Progenitor cell of endocrine pancreas (in vitro differentiated cells): ENCODE data around the gene MLPH. TPM values are rescaled to one million over a fixed set of nuclear protein-coding genes. Genes with fewer than 3 reads are reported as not detected.

Experiments used
- DNase-seq: peaks from one replicate; pipeline ENCODE4 v3.0.0; 2021; ENCODE audit warnings: low spot score; ENCODE audit not compliant: unreplicated experiment
- H3K27ac Mint-ChIP-seq: 2 replicates; pipeline ENCODE4 v1.8.0; 2021; ENCODE audit warnings: mild to moderate bottlenecking, moderate library complexity, mixed read lengths
- H3K27me3 Mint-ChIP-seq: 2 replicates; pipeline ENCODE4 v1.8.0; 2021; ENCODE audit warnings: mixed read lengths
- H3K36me3 Mint-ChIP-seq: 2 replicates; pipeline ENCODE4 v1.8.0; 2022; ENCODE audit warnings: mixed read lengths; ENCODE audit not compliant: insufficient read depth
- H3K4me1 Mint-ChIP-seq: 2 replicates; pipeline ENCODE4 v1.8.0; 2021; ENCODE audit warnings: low read depth, mixed read lengths
- H3K4me3 Mint-ChIP-seq: 2 replicates; pipeline ENCODE4 v1.8.0; 2021; ENCODE audit warnings: low read depth, mild to moderate bottlenecking, moderate library complexity, mixed read lengths
- H3K9me3 Mint-ChIP-seq: 2 replicates; pipeline ENCODE4 v1.8.0; 2021; ENCODE audit warnings: low read depth, mixed read lengths
- total RNA-seq: library from RNA; stranded (reverse); gene quantifications from 2 replicates; pipeline ENCODE4 v1.2.1, GENCODE V29; 2021
- TF ChIP-seq, protein P1 (sequence below): fragments of 200-600 bp; sonication (generic); IDR thresholded peaks from one replicate; pipeline ENCODE4 v1.5.0; 2021; ENCODE audit warnings: antibody characterized with exemption, mild to moderate bottlenecking; ENCODE audit not compliant: unreplicated experiment

MLPH gene
- total RNA-seq, 1 donor from 2014 or later: 1.2 TPM

DNA sequence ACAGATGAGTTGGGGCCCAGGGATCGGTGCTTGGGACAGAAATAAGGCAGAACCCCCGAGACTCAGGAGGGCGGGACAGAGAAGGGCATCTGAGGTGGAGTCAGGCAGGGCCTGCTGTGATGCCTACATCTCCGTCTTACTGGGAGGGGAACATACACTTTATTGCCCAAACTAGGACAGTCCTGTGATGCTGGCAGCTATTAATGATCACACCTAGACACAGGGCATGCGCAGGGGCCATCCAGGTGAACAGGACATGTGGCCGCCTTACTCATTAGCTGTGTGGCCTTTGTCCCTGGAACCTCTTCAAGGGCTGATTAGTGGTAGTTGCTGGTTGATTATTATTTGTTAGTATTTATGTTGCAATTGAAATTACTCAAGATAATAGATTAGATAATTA is 33.2 kb downstream of the MLPH start:
- no peaks in the 10 kb centered on the region for H3K4me1 Mint-ChIP-seq
- TF ChIP-seq, protein P1, sequence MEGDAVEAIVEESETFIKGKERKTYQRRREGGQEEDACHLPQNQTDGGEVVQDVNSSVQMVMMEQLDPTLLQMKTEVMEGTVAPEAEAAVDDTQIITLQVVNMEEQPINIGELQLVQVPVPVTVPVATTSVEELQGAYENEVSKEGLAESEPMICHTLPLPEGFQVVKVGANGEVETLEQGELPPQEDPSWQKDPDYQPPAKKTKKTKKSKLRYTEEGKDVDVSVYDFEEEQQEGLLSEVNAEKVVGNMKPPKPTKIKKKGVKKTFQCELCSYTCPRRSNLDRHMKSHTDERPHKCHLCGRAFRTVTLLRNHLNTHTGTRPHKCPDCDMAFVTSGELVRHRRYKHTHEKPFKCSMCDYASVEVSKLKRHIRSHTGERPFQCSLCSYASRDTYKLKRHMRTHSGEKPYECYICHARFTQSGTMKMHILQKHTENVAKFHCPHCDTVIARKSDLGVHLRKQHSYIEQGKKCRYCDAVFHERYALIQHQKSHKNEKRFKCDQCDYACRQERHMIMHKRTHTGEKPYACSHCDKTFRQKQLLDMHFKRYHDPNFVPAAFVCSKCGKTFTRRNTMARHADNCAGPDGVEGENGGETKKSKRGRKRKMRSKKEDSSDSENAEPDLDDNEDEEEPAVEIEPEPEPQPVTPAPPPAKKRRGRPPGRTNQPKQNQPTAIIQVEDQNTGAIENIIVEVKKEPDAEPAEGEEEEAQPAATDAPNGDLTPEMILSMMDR: no peak
- H3K27me3 Mint-ChIP-seq: peaks cover 2% of the 10 kb centered on the region
- no peaks in the 10 kb centered on the region for H3K36me3 Mint-ChIP-seq
- DNase-seq: no peak
- H3K9me3 Mint-ChIP-seq: no peaks in the 10 kb centered on the region
- no peak overlapping the region for H3K27ac Mint-ChIP-seq
- no peak overlapping the region for H3K4me3 Mint-ChIP-seq

DNA sequence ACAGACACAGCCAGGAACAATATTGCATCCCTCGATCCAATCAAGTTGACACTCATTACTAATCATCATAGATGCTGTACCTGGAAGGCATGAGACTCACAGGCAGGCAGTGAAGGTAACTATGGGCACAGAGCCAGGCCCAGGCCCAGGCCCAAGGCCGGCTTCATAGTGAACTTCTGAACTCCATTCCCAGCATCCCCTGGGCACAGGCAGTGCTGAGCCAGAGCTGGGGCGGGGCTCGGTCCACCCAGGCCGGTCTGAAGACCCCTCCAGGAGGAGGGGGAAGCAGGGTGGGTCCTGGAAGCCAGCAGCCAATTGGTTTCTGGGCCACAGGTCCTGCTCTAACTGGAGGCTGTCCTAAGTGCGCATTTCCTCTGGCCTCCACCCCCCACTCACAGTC is 37.6 kb downstream of the MLPH start:
- DNase-seq: no peak

GRCh38 chr2:237525559-237526157 is 38.6 kb downstream of the MLPH start:
- Mint-ChIP-seq H3K9me3 (no peaks in the 10 kb centered on the region), H3K36me3 (no peaks in the 10 kb centered on the region), H3K27ac (no peak overlapping the region), H3K27me3 (peaks cover 2% of the 10 kb centered on the region), H3K4me1 (no peaks in the 10 kb centered on the region), H3K4me3 (no peak overlapping the region)
- TF ChIP-seq, protein P1: no peak
- no peak for DNase-seq

More for the DNA sequence above, 37.6 kb downstream of the MLPH start:
- H3K27me3 Mint-ChIP-seq: peaks cover 2% of the 10 kb centered on the region
- no peaks in the 10 kb centered on the region for H3K4me1 Mint-ChIP-seq
- no peak overlapping the region for H3K27ac Mint-ChIP-seq
- H3K4me3 Mint-ChIP-seq: no peak overlapping the region
- H3K9me3 Mint-ChIP-seq: no peaks in the 10 kb centered on the region
- H3K36me3 Mint-ChIP-seq: no peaks in the 10 kb centered on the region
- TF ChIP-seq, protein P1: no peak

GRCh38 chr2:237527233-237527632 is 40.2 kb downstream of the MLPH start:
- H3K9me3 Mint-ChIP-seq: no peaks in the 10 kb centered on the region
- no peaks in the 10 kb centered on the region for H3K36me3 Mint-ChIP-seq
- H3K4me3 Mint-ChIP-seq: no peak overlapping the region
- peaks cover 2% of the 10 kb centered on the region for H3K27me3 Mint-ChIP-seq
- H3K4me1 Mint-ChIP-seq: no peaks in the 10 kb centered on the region
- DNase-seq: no peak
- no peak overlapping the region for H3K27ac Mint-ChIP-seq
- TF ChIP-seq, protein P1: no peak

DNA sequence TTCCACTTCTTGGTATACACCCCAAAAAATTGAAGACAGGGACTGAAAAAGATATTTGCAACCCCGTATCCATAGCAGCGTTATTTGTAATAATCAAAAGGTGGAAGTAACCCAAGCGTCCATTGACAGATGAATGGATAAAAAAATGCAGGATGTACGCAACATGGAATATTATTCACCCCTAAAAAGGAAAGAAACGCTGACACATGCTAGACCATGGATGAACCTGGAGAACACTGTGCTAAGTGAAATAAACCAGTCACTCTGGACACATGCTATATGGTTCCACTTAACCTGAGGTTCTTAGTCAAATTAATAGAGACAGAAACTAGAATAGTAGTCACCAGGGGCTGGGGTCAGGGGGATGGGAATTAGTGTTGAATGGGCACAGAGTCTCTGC is 40.7 kb downstream of the MLPH start:
- no peak for DNase-seq
- H3K27me3 Mint-ChIP-seq: peaks cover 4% of the 10 kb centered on the region
- TF ChIP-seq, protein P1: no peak
- no peak overlapping the region for H3K27ac Mint-ChIP-seq
- no peaks in the 10 kb centered on the region for H3K36me3 Mint-ChIP-seq
- no peak overlapping the region for H3K4me3 Mint-ChIP-seq
- no peaks in the 10 kb centered on the region for H3K4me1 Mint-ChIP-seq
- H3K9me3 Mint-ChIP-seq: no peaks in the 10 kb centered on the region
